Measurements from ENCODE around the gene IPO11. TPM values are rescaled to one million over a fixed set of nuclear protein-coding genes. Genes with fewer than 3 reads are reported as not detected.

IPO11 gene
- total and polyA plus RNA-seq, 2 of the 13 experiments (the other 11 are each of a cell fraction or from before 2014, with no cell fraction given): 13.9 to 24.4 TPM

DNA sequence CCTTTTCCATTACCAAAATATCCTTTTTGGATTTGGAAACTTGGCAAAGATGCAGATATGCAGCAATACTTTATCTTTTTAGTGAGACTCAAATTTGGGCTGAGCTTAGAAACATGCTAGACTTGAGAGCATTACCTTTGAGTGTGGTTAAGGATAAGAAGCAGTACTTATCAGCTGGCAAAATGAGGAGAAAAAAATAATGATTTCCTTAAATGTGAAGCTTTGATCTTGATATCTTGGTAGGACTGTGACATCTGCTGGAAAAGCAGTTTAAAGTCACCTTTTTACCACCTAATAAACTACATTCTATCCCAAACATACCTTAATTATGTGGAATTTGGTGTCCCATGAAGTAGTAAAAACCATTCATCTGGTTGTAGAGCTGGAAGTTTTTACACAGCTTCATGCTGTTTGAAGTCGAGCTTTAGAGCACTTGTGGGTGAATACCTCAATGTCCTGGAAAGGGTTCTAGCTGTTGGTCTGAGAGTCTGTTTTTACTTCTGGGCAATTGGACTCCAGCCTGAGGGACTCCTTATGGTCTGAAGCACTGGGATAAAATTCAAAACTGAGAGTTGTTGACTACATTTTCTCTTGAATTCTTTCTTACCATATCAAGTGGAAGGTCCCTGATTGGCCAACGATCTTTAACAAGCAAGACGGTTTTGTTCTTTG, 219.5 kb downstream of the IPO11 start:
- CTCF ChIA-PET (ENCODE audit: low intra/inter-chr PET ratio, low total read pairs): no interaction called here
- WGBS (ENCODE audit: low lambda C conversion rate): 100% methylated on average over 3 of the region's 3 CpGs
- ATAC-seq (no peak), FAIRE-seq (no peak), DNase-seq (ENCODE audit: low spot score) (no peak)
- in situ Hi-C loops (cut with HindIII; ENCODE audit: extremely low pct_ligation_motif_present, low pct_unique_long_range_greater_than_20kb): no loop called here
- Histone ChIP-seq H3K9me3 (ENCODE audit: low read length) (no peaks in the 10 kb centered on the region), H3K36me3 (replicated peaks in 1 of 2; ENCODE audit: control insufficient read depth in 1 of 2, insufficient read depth in 2 of 2, low read length in 2 of 2) (peaks cover 1 to 16% of the 10 kb centered on the region in 2 experiments; a peak in 3 of 5 replicates), H3K27me3 (ENCODE audit: control insufficient read depth in 1 of 2, insufficient read depth in 2 of 2, low read length in 2 of 2) (no peaks in the 10 kb centered on the region), H3K79me2 (ENCODE audit: insufficient read depth, low read length) (no peaks in the 10 kb centered on the region), H3K4me1 (ENCODE audit: insufficient read depth, low read length) (no peaks in the 10 kb centered on the region), H3K27ac (ENCODE audit: extremely low read length, insufficient read depth, low read length) (no peak overlapping the region), H3K4me3 (replicated peaks in 1 of 3; ENCODE audit: insufficient read depth in 1 of 3, low read depth in 2 of 3, low read length in 3 of 3) (no peak overlapping the region), H2AFZ (ENCODE audit: low read length) (no peak overlapping the region), H3K9ac (ENCODE audit: insufficient read depth, low read depth, low read length) (no peak overlapping the region), H4K20me1 (ENCODE audit: insufficient read depth, low read length) (no peaks in the 10 kb centered on the region), H3K4me2 (ENCODE audit: low read depth, low read length) (no peak overlapping the region)
- intact Hi-C loops (cut with micrococcal nuclease; ENCODE audit: unreplicated experiment): no loop called here
- no TSS peak for BruUV-seq (replicated peaks)
- TF ChIP-seq, protein P1, sequence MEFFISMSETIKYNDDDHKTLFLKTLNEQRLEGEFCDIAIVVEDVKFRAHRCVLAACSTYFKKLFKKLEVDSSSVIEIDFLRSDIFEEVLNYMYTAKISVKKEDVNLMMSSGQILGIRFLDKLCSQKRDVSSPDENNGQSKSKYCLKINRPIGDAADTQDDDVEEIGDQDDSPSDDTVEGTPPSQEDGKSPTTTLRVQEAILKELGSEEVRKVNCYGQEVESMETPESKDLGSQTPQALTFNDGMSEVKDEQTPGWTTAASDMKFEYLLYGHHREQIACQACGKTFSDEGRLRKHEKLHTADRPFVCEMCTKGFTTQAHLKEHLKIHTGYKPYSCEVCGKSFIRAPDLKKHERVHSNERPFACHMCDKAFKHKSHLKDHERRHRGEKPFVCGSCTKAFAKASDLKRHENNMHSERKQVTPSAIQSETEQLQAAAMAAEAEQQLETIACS (CRISPR knock-in tag; IDR thresholded peaks at IDR 0.05): no peak
- TF ChIP-seq SIN3B (IDR thresholded peaks at IDR 0.05; ENCODE audit: low read length): no peak
- TF ChIP-seq ZNF597 (CRISPR knock-in tag; IDR thresholded peaks at IDR 0.05): no peak
- TF ChIP-seq ZNF569 (CRISPR knock-in tag; IDR thresholded peaks at IDR 0.05; ENCODE audit: borderline replicate concordance): no peak
- TF ChIP-seq PAX8 (CRISPR knock-in tag; IDR thresholded peaks at IDR 0.05; ENCODE audit: borderline replicate concordance): no peak
- no peak for TF ChIP-seq ATF5 (CRISPR knock-in tag; IDR thresholded peaks at IDR 0.05; ENCODE audit: low read depth)
- POLR2A ChIA-PET: interaction anchor here (0.6 kb wide), 1 partner anchor 149 kb away, joined by 4 read pairs; no protein-coding TSS in a partner anchor

Data from HepG2 (cell line).